ENCODE results near the gene SHH. TPM values are rescaled to one million over a fixed set of nuclear protein-coding genes. Genes with fewer than 3 reads are reported as not detected.

Gene SHH
- total RNA-seq, 1 donor from 2014 or later = 28.3 TPM

DNA sequence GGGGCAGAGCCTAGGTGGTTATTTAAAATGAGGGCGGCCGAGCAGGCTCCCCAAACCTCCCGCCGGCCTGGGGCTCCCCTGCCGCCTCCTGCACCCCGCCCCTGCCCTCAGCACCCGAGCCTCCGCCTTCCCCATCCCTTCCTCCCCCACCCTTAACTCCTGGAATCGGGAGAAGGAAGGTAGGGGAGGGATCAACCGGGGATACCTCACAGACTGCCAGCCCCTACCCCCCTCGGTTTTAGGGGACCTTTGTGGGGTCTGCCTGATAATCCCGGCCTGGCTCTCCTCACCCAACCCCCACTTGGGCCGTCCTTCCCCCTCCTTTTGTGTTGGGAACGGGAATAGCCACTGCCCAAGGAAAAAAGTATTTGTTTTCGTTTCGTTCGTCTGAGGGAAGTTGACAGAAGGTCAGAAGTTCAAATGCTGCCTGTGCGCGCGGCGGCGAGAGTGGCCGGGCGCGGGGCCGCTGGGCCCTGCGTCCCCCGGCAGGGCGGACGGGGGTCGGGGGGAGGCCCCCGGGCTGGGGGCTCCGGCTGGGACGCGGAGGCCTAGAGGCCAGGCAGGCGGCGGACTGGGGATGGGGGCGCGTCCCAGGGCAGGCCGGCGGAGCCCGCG, 2.8 kb downstream of the SHH start:
- peak overlapping the region; percentile 86 for H3K4me3 Mint-ChIP-seq
- H3K27ac Mint-ChIP-seq = peak overlapping the region; percentile 65
- peaks cover 79% of the 10 kb centered on the region for H3K27me3 Mint-ChIP-seq
- TF ChIP-seq, protein P1, sequence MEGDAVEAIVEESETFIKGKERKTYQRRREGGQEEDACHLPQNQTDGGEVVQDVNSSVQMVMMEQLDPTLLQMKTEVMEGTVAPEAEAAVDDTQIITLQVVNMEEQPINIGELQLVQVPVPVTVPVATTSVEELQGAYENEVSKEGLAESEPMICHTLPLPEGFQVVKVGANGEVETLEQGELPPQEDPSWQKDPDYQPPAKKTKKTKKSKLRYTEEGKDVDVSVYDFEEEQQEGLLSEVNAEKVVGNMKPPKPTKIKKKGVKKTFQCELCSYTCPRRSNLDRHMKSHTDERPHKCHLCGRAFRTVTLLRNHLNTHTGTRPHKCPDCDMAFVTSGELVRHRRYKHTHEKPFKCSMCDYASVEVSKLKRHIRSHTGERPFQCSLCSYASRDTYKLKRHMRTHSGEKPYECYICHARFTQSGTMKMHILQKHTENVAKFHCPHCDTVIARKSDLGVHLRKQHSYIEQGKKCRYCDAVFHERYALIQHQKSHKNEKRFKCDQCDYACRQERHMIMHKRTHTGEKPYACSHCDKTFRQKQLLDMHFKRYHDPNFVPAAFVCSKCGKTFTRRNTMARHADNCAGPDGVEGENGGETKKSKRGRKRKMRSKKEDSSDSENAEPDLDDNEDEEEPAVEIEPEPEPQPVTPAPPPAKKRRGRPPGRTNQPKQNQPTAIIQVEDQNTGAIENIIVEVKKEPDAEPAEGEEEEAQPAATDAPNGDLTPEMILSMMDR (conservative IDR thresholded peaks at IDR 0.05) = no peak
- peaks cover 12% of the 10 kb centered on the region for H3K4me1 Mint-ChIP-seq (ENCODE audit: unreplicated experiment)
- DNase-seq (ENCODE audit: extremely low spot score, unreplicated experiment) = no peak
- no peaks in the 10 kb centered on the region for H3K9me3 Mint-ChIP-seq
- H3K36me3 Mint-ChIP-seq = no peaks in the 10 kb centered on the region

DNA sequence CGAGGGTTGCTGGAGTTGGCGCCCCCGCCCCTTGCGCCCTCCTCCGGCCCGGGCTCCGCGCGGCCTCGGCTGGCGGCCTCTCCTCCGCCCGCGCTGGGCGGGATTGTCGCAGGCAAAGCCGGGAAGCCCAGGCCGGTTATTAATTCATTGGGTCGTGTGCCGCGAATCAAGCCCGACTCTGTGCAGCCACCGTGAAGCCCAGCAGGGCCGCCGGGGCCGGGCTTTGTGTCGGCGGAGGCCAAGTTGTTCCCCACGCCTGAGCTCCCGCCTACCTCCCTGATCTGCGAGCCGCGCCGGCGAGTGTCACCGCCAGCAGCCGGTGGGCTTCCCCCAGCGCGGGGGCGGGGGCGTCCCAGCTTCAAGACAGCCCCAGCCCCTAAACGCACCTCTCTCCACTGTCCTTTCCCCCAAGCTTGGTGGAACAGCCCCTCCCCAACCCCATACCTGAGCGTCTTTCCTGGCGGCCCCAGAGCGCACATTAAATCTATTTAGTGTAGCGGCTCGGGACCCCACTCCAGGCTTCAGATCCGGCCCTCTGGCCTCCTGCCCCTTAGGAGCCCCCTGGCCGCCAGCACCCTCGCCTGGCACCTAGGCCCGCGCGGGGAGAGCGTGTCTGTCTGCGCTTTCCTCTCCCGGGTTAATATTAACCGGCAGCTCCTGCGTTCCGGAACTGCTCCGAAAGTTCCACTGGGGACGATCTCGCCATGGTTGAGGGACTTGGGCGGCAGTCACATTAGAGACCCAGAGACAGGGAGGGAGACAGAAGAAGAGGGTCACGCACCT, 3.5 kb downstream of the SHH start:
- Mint-ChIP-seq H3K9me3 (no peaks in the 10 kb centered on the region), H3K4me1 (ENCODE audit: unreplicated experiment) (peaks cover 12% of the 10 kb centered on the region), H3K36me3 (no peaks in the 10 kb centered on the region), H3K27me3 (peaks cover 78% of the 10 kb centered on the region), H3K4me3 (peak overlapping the region; percentile 86), H3K27ac (peak overlapping the region; percentile 65)
- TF ChIP-seq, protein P1 (conservative IDR thresholded peaks at IDR 0.05) = no peak
- DNase-seq (ENCODE audit: extremely low spot score, unreplicated experiment) = no peak

DNA sequence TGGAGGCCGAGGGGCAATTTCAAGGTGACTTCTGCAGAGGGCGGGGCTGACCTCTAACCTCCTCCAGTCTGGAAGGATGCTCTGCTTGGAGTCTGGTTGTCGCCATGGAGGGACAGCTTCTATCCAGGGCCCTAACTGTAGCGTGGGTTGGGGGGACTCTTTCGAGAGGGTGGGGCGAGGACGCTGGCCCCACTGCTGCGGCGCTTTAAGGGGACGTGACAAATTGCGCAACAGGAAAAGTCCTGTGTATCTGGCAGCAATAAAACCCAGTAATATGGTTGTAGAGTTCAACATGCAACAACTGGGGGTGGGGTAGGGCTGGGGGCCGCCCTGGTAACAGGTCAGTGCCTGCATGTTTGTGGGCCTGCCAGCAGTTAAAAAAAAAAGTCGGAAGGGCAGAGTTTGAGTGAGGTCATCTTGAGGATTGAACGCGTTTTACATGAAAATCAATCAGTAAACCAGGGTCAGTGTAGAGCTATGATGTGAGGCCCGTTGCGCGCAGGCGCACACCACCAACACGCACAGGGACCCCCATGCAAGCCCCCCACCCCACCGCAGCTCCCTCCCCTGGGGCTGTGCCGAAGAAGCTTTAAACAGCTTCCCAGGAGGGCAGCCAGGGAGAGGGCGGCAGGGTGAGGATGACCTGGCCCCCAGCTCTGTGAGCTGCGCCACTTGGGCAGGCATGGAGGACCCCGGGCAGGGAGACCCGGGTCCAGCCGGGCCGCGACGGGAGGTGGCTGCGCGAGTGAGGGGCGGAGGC, 4.3 kb downstream of the SHH start:
- H3K9me3 Mint-ChIP-seq = no peaks in the 10 kb centered on the region
- H3K27me3 Mint-ChIP-seq = peaks cover 75% of the 10 kb centered on the region
- TF ChIP-seq, protein P1 (conservative IDR thresholded peaks at IDR 0.05) = no peak
- H3K36me3 Mint-ChIP-seq = no peaks in the 10 kb centered on the region
- peak overlapping the region; percentile 73 for H3K27ac Mint-ChIP-seq
- DNase-seq (ENCODE audit: extremely low spot score, unreplicated experiment) = no peak
- peaks cover 12% of the 10 kb centered on the region for H3K4me1 Mint-ChIP-seq (ENCODE audit: unreplicated experiment)
- peak overlapping the region; percentile 82 for H3K4me3 Mint-ChIP-seq

DNA sequence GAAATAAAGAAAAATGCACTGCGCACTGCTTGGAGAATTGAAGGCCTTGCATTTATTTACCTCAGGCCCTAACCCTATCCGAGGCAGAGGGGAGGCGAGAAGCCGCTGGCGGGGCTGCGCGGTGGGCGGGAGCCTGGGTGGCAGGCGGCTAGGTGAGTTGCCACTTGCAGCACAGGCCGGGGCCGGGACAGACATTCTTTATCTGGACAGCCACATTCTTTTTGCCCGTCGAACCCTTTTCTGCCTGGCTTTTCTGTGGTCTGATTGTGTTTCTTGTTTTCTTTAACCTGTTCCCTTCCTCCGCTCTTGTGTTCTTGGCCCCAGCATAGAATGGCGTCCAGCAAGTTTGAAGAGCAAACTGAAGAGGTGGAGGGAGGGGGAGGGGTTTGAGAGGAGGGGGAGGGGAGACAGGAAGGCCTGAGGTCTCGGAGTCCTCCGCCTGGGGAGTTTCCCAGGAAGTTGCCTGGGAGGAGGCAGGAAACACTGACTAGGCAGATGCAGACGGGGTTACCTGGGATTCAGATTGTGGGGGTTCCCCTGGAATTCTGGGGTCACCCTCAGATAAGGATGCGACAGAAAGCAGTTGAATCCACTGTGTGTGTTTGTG, 5.1 kb downstream of the SHH start:
- peaks cover 72% of the 10 kb centered on the region for H3K27me3 Mint-ChIP-seq
- no peak for DNase-seq (ENCODE audit: extremely low spot score, unreplicated experiment)
- peak overlapping the region; percentile 73 for H3K27ac Mint-ChIP-seq
- no peaks in the 10 kb centered on the region for H3K36me3 Mint-ChIP-seq
- no peaks in the 10 kb centered on the region for H3K9me3 Mint-ChIP-seq
- H3K4me1 Mint-ChIP-seq (ENCODE audit: unreplicated experiment) = peaks cover 11% of the 10 kb centered on the region
- TF ChIP-seq, protein P1 (conservative IDR thresholded peaks at IDR 0.05) = no peak
- peak overlapping the region; percentile 82 for H3K4me3 Mint-ChIP-seq

DNA sequence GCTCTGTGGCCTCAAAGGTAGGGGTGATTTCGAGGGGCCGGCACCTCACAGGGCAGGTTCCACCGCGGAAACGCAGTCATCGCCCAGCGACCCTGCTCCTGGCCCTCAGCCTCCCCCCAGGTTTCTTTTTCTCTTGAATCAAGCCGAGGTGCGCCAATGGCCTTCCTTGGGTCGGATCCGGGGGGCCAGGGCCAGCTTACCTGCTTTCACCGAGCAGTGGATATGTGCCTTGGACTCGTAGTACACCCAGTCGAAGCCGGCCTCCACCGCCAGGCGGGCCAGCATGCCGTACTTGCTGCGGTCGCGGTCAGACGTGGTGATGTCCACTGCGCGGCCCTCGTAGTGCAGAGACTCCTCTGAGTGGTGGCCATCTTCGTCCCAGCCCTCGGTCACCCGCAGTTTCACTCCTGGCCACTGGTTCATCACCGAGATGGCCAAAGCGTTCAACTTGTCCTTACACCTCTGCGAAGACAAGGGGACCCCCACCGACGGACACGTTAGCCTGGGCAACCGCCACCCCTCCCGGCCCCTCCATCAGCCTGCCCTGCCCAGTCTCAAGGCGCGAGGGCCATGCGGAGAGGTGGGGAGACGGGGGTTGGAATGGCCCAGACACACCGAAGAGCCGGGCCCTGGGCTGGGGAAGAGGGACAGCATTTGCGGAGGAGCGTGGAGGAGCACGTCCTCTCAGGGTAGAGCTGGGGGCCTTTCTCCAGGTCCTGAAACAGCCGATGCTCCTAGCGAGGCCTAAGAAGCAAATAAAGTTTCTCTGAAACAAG, 6.0 kb downstream of the SHH start:
- no peak overlapping the region for H3K27ac Mint-ChIP-seq
- no peaks in the 10 kb centered on the region for H3K36me3 Mint-ChIP-seq
- H3K4me1 Mint-ChIP-seq (ENCODE audit: unreplicated experiment) = peaks cover 5% of the 10 kb centered on the region
- H3K27me3 Mint-ChIP-seq = peaks cover 70% of the 10 kb centered on the region
- TF ChIP-seq, protein P1 (conservative IDR thresholded peaks at IDR 0.05) = peak; percentile 46
- peak overlapping the region; percentile 82 for H3K4me3 Mint-ChIP-seq
- no peaks in the 10 kb centered on the region for H3K9me3 Mint-ChIP-seq
- no peak for DNase-seq (ENCODE audit: extremely low spot score, unreplicated experiment)

All from type B pancreatic cell (in vitro differentiated cells).